Measurements from ENCODE around the gene TM4SF4. TPM values are rescaled to one million over a fixed set of nuclear protein-coding genes. Genes with fewer than 3 reads are reported as not detected.

Gene TM4SF4
- total RNA-seq, 4 donors from 2014 or later = 3.4 TPM; not detected in 3

DNA sequence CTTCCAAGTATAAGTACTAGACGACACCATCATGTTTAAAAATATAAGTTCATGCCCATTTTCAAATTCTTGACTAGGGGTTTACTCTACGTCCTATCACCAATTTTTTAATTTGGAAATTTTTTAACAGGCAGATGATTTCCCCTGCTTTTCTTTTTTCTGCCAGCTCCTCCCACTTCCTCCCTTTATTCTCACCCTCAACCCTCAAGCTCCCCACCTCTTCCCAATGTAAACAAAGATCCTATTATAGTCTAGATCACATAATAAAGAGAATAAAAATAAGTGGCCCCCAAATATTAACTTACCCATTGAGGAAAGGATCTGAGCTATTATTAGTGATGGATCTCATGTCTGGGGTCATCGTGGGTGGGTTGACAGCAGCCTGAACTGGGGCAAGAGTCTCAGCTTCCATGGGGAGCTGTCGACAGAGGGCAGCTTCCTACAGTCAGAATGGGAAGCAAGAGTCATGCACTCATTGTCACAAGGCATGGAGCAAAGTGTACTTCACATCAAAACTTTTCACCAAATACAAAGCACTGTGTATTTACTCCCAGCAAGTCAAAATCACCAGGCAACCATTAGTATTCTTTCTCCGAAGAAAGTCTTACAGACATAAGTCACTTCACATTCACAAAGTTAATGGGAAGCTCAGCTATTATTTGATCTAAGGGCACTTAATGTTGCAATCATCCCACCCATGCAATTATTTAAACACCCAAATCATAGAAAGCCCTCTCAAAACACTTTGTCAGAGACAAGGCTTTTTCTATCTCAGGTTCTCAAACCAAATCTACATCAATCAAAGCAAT, 53.2 kb downstream of the TM4SF4 start:
- 41 to 52% methylated on average over 5 of the region's 5 CpGs for WGBS, 2 donors
- Histone ChIP-seq H3K9me3 (no peaks in the 10 kb centered on the region), H3K4me3 (replicated peaks in 1 of 3) (no peak overlapping the region), H3K27me3 (no peaks in the 10 kb centered on the region), H3K36me3 (peaks cover 0 to 6% of the 10 kb centered on the region in 2 donors), H3K4me1 (peaks cover 15 to 33% of the 10 kb centered on the region in 2 donors), H3K27ac (peak overlapping the region; percentile 21 to 77 (median 75))
- TF ChIP-seq CTCF (IDR thresholded peaks at IDR 0.05) = peak in 4 of 6 experiments; percentile 27 to 57 (median 44)
- TF ChIP-seq POLR2A (IDR thresholded peaks at IDR 0.05) = no peak
- intact Hi-C loops (cut with DNase I) = loop anchor here (5.0 kb wide), 1 partner anchor 190 kb away; no protein-coding TSS in a partner anchor
- peak; percentile 37 to 45 for DNase-seq

GRCh38 chr3:149528340-149528650, 53.8 kb downstream of the TM4SF4 start:
- no peaks in the 10 kb centered on the region for H3K9me3 ChIP-seq
- DNase-seq = no peak
- WGBS, 2 donors = 68 to 76% methylated on average over 4 of the region's 4 CpGs
- peaks cover 0 to 6% of the 10 kb centered on the region in 2 donors for H3K36me3 ChIP-seq
- H3K27me3 ChIP-seq = no peaks in the 10 kb centered on the region
- TF ChIP-seq POLR2A (IDR thresholded peaks at IDR 0.05) = no peak
- TF ChIP-seq CTCF (IDR thresholded peaks at IDR 0.05) = no peak
- peaks cover 18 to 38% of the 10 kb centered on the region in 2 donors for H3K4me1 ChIP-seq
- H3K27ac ChIP-seq = peak overlapping the region; percentile 3 to 77 (median 75)
- no peak overlapping the region for H3K4me3 ChIP-seq (replicated peaks in 1 of 3)
- intact Hi-C loops (cut with DNase I) = loop anchor here (5.0 kb wide), 1 partner anchor 189 kb away; no protein-coding TSS in a partner anchor

GRCh38 chr3:149529099-149529498, 54.6 kb downstream of the TM4SF4 start:
- 92 to 93% methylated on average over 2 of the region's 2 CpGs for WGBS, 2 donors
- H3K27me3 ChIP-seq = no peaks in the 10 kb centered on the region
- intact Hi-C loops (cut with DNase I) = loop anchor here (5.0 kb wide), 1 partner anchor 188 kb away; no protein-coding TSS in a partner anchor
- no peaks in the 10 kb centered on the region for H3K9me3 ChIP-seq
- H3K27ac ChIP-seq = peak overlapping the region in 1 of 3 donors; percentile 77
- H3K4me3 ChIP-seq (replicated peaks in 1 of 3) = no peak overlapping the region
- H3K36me3 ChIP-seq = peaks cover 0 to 6% of the 10 kb centered on the region in 2 donors
- TF ChIP-seq POLR2A (IDR thresholded peaks at IDR 0.05) = no peak
- TF ChIP-seq CTCF (IDR thresholded peaks at IDR 0.05) = no peak
- DNase-seq = no peak
- peaks cover 21 to 43% of the 10 kb centered on the region in 2 donors for H3K4me1 ChIP-seq

- H3K27ac ChIP-seq = peak overlapping the region in 2 of 3 donors; percentile 20 to 95
- H3K4me1 ChIP-seq = peaks cover 47 to 70% of the 10 kb centered on the region in 2 donors
- WGBS, 2 donors = 49 to 57% methylated on average over 8 of the region's 8 CpGs
- no peaks in the 10 kb centered on the region for H3K27me3 ChIP-seq
- intact Hi-C loops (cut with DNase I) = loop anchor here (10.0 kb wide), 1 partner anchor 52 kb away; no protein-coding TSS in a partner anchor
- H3K9me3 ChIP-seq = no peaks in the 10 kb centered on the region
- no peak overlapping the region for H3K4me3 ChIP-seq (replicated peaks in 1 of 3)
- no peak for DNase-seq
- no peaks in the 10 kb centered on the region for H3K36me3 ChIP-seq
- TF ChIP-seq POLR2A (IDR thresholded peaks at IDR 0.05) = no peak
- TF ChIP-seq CTCF (IDR thresholded peaks at IDR 0.05) = no peak
Observed at GRCh38 chr3:149532489-149533180, 58.1 kb downstream of the TM4SF4 start.
